GM18907 (cell line): ENCODE data around the gene MAP3K5.

Experiments
- ATAC-seq: cut with Tn5 transposase; IDR thresholded peaks from one replicate; pipeline ENCODE4 v1.9.1; 2021; ENCODE audit warnings: mild to moderate bottlenecking, moderate library complexity; ENCODE audit not compliant: unreplicated experiment

MAP3K5 gene

GRCh38 chr6:136550330-136551071 is 241.8 kb downstream of the MAP3K5 start, which contains the start of gene MAP7:
MAP7 (minus strand) TSS chr6:136550422; CDS start chr6:136550408, 14 bp downstream.
- peak; percentile 73 for ATAC-seq

- ATAC-seq, result peak; percentile 50
These were observed 242.3 kb downstream of the MAP3K5 start for GRCh38 chr6:136550045-136550329.

- ATAC-seq, result peak; percentile 19
These were observed 242.8 kb downstream of the MAP3K5 start for GRCh38 chr6:136549300-136550044.

GRCh38 chr6:136548582-136549299 is 243.5 kb downstream of the MAP3K5 start:
- ATAC-seq, result no peak

GRCh38 chr6:136547871-136548270 is 244.4 kb downstream of the MAP3K5 start:
- ATAC-seq, result no peak

GRCh38 chr6:136547336-136547735 is 244.9 kb downstream of the MAP3K5 start:
- ATAC-seq, result no peak

- no peak for ATAC-seq
These were observed 245.9 kb downstream of the MAP3K5 start for GRCh38 chr6:136546331-136546730.

- no peak for ATAC-seq
These were observed 248.0 kb downstream of the MAP3K5 start for GRCh38 chr6:136544326-136544725.

- ATAC-seq, result no peak
These were observed 250.9 kb downstream of the MAP3K5 start for GRCh38 chr6:136541395-136541794.

- ATAC-seq, result no peak
These were observed 252.2 kb downstream of the MAP3K5 start for GRCh38 chr6:136539967-136540652.

GRCh38 chr6:136538836-136539235 is 253.4 kb downstream of the MAP3K5 start:
- no peak for ATAC-seq

GRCh38 chr6:136535880-136536650 is 256.2 kb downstream of the MAP3K5 start:
- ATAC-seq, result no peak

- no peak for ATAC-seq
These were observed 257.1 kb downstream of the MAP3K5 start for GRCh38 chr6:136535017-136535765.

- no peak for ATAC-seq
These were observed 258.0 kb downstream of the MAP3K5 start for GRCh38 chr6:136534268-136534667.

- no peak for ATAC-seq
These were observed 258.8 kb downstream of the MAP3K5 start for GRCh38 chr6:136533487-136533886.

GRCh38 chr6:136532030-136532429 is 260.2 kb downstream of the MAP3K5 start:
- no peak for ATAC-seq

GRCh38 chr6:136529710-136530109 is 262.6 kb downstream of the MAP3K5 start:
- ATAC-seq, result no peak

GRCh38 chr6:136528477-136528876 is 263.8 kb downstream of the MAP3K5 start:
- ATAC-seq, result no peak

GRCh38 chr6:136527831-136528230 is 264.4 kb downstream of the MAP3K5 start:
- ATAC-seq, result no peak

GRCh38 chr6:136526937-136527336 is 265.3 kb downstream of the MAP3K5 start:
- no peak for ATAC-seq
